ENCODE results near the gene ASB4.
"Not testable (repeated sequence)": the region's sequence is repeated elsewhere in the genome, so short reads cannot be mapped to it uniquely, and the experiment has no call there.

The ASB4 gene

GRCh38 chr7:95478272-95479037 lies 7.3 kb upstream of the ASB4 start:
- DNase-seq: peak; percentile 57

- DNase-seq: no peak
Measured at GRCh38 chr7:95479992-95480624, 5.6 kb upstream of the ASB4 start.

- no peak for DNase-seq
Measured at GRCh38 chr7:95481271-95482165, 4.2 kb upstream of the ASB4 start.

GRCh38 chr7:95482424-95482823 lies 3.3 kb upstream of the ASB4 start:
- DNase-seq: no peak

- no peak for DNase-seq
Measured at GRCh38 chr7:95490231-95490762, 4.6 kb downstream of the ASB4 start.

GRCh38 chr7:95491201-95491600 lies 5.5 kb downstream of the ASB4 start:
- no peak for DNase-seq

- DNase-seq: peak; percentile 86
Measured at GRCh38 chr7:95491634-95492314, 6.0 kb downstream of the ASB4 start.

- no peak for DNase-seq
Measured at GRCh38 chr7:95493247-95493646, 7.5 kb downstream of the ASB4 start.

GRCh38 chr7:95493844-95494243 lies 8.1 kb downstream of the ASB4 start:
- no peak for DNase-seq

- no peak for DNase-seq
Measured at GRCh38 chr7:95501261-95501832, 15.6 kb downstream of the ASB4 start.

GRCh38 chr7:95502403-95502802 lies 16.7 kb downstream of the ASB4 start:
- no peak for DNase-seq

- DNase-seq: no peak
Measured at GRCh38 chr7:95503271-95504131, 17.8 kb downstream of the ASB4 start.

GRCh38 chr7:95504132-95504588 lies 18.4 kb downstream of the ASB4 start:
- DNase-seq: not testable (repeated sequence)

- no peak for DNase-seq
Measured at GRCh38 chr7:95508780-95509179, 23.0 kb downstream of the ASB4 start.

- peak; percentile 90 for DNase-seq
Measured at GRCh38 chr7:95509199-95509598, 23.5 kb downstream of the ASB4 start.

GRCh38 chr7:95511716-95512260 lies 26.0 kb downstream of the ASB4 start:
- peak; percentile 49 for DNase-seq

GRCh38 chr7:95517458-95517857 lies 31.7 kb downstream of the ASB4 start:
- DNase-seq: no peak

- DNase-seq: no peak
Measured at GRCh38 chr7:95517870-95518269, 32.1 kb downstream of the ASB4 start.

GRCh38 chr7:95520136-95520535 lies 34.4 kb downstream of the ASB4 start:
- peak; percentile 23 for DNase-seq

- DNase-seq: no peak
Measured at GRCh38 chr7:95525503-95525902, 39.8 kb downstream of the ASB4 start.
